NCI-H2196 treated with DMSO at 0.1 percent for 48 hours (cell line): ENCODE measurements around the gene LIG1.

Experiments
- DNase-seq: peaks from one replicate; lab custom pipeline; 2025; ENCODE audit not compliant: unreplicated experiment; lab: John Stamatoyannopoulos, UW

LIG1 gene

GRCh38 chr19:48169939-48170803 is at the start of gene LIG1, which contains the start of gene ZSWIM9:
TSS of gene LIG1 (minus strand) at chr19:48170344. CDS start at chr19:48165566, 4,778 bp downstream.
TSS of gene ZSWIM9 (plus strand) at chr19:48170680. CDS start at chr19:48171803, 1,123 bp downstream.
- DNase-seq: peak; percentile 95

GRCh38 chr19:48218997-48219396 is 48.9 kb upstream of the LIG1 start:
- DNase-seq: no peak

DNA sequence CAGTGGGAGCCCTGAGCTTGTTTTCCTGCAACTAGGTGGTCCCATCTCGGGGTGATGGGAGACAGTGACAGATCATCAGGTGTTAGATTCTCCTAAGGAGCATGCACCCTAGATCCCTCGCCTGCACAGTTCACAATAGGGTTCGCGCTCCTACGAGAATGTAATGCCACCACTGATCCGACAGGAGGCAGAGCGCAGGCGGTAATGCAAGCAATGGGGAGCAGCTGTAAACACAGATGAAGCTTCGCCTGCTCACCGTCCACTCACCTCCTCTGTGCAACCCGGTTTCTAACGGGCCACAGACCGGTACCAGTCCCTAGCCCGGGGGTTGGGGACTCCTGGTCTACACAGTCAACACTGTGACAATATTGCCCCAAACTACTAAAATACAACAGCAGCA is 46.8 kb upstream of the LIG1 start:
- DNase-seq: no peak

DNA sequence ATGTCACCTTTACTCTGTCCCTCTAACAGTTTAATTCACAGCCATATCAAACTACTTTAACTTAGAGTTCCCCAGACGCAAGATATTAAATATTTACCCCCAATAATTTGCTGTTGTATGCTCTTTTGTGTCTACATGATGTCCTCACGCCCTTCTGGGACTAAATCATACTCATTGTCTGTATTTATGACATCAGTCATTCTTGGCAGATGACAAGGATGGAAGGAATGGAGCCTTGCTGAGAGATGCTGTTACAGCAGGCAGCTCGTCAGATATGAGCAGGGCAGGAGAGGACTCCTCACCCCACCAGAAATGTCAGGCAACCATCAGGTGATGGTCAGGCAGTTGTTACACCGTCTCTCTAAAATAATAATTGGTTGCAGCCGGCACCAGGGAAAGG is 43.8 kb upstream of the LIG1 start:
- no peak for DNase-seq

DNA sequence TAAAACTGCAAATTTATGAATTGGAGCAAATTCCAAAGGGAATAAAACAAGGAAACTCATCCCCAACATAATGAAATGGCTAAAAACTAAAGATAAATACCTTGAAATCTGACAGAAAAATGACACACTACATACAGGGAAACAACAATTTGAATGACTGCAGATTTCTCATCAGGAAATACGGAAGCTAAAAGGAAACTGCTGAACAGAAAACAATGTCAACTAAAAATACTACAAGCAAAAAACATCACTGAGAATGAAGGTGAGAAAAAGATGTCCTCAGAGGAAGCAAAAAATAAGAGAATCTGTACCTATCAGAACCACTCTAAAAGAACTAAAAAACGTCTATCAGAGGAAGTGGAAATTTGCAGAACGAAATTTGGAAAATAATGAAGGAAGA is 39.9 kb upstream of the LIG1 start:
- DNase-seq: no peak

DNA sequence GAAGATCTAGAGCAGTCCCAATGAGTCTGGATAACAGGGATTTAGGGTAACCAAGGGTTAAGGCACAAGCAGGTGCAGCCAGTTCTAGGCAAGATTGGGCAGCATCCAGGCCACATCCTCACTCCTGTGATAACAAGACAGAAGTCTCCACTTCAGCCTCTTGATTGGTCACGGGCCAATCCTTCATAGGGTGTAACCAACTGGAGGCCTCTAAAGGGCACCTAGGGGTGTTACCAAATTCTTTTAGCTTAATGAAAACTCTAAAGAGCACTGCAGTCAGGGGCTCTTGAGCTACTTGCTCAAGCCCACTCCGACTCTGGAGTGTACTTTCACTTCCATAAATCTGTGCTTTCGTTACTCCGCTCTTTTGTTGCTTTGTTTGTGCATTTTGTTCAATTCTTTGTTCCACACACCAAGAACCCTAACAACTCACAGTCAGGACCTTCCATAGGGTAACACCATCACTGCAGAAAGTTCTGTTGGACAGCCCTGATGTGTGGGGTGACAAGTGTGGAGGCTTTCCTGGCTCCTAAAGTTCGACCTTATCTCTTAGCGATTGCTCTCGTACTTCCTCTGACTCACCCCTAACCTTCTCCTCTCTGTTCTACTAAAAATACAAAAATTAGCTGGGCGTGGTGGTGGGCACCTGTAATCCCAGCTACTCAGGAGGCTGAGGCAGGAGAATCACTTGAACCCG is 36.4 kb upstream of the LIG1 start:
- peak; percentile 12 for DNase-seq

DNA sequence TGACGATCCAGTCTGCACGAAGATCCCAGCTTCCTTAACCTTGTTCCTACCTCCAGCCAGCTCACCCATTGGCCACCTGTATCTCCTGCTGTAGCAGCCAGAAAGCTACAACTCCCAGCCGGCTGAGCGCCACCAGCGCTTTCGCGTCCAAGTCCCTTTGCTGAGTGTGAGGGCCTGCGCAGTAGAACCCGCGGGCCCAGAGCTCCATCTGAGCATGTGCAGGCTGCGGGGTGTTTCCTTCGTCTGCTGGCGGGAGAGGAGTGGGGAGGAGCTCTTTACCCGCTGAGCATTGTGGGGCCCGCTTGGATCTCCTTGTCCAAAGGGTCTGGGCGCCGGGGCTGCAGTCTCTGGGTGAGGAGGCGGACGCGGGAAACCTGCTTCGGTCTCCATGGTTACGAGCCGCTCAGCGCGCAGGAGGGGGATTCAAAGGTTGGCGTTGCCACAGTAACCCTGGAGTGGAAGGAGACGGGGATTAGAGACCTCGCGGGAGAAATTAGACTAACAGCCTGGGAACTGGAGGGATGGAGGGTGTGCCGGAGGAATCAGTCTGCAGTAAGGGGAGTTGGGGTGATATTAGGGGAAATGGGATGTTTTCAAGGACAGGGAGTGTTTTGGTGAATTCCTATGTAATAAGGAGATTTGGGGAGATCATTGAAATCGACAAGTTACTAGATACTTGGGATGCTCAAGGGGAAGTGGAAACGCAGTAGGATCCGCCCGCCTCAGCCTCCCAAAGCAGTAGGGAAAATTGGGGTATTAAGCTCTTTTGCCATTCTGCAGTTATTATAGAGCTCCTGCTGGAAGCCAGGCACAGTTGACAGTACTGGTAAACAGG is 33.9 kb upstream of the LIG1 start:
- peak; percentile 99 for DNase-seq

DNA sequence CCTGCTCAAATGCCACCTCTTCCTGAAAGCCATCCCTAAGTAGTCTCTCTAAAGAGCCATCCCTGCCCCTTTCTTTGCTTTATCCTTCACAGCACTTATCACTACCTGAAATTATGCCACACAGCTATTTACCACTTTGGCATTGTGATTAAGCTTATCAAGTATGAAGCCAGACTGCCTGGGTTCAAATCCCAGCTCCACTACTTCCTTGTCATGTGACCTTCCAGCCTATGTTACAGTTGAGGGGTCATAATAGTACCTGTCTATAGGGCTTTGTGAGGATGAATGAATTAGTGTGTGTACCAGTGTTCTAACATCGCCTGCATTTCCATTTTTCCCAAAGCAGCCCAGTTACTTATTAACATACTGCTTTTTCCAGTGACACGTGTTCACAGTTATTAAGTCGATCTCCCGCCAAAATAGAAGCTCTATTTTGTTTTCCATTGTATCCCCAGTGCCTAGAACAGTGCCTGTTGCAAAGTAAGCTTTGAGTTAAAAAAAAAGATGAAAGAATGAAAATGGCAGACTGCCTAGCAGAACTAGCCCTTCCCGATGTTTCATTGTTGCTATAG is 33.2 kb upstream of the LIG1 start:
- DNase-seq: no peak

DNA sequence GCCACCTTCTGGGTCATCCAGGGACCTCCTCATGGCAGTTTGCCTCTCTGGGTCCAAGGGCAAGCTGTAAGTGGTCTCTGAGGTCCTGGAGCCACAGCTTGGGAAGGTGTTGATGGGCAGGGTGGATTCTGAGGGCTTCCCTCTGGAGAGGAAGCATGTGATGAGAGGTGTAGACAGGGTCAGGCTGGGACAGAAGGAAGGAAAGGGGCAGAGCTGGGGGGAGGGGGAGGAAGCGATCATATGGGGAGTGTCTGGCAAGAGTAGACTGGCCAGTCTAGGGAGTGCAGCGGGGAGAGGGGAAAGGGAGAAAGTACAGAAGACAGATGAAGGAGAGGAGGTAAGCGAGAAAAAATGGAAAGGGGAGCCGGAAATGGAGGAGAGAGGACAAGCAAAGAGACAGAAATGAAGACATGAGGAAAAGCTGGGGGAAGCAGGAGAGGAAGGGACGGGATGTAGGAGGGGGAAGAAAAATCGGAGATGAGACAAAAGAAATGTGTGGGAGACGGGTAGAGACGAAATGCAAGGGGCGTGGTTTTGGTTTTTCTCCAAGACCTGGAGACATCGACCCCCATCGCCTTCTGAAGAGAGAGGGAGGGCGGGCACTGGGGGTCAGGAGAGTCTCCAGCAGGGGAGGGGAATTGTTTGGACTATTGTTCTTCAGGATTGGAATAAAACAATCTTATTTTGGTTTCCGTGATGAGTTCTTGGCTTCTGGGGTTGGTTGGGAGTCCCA is 27.0 kb upstream of the LIG1 start:
- no peak for DNase-seq

GRCh38 chr19:48196321-48196763 is 26.2 kb upstream of the LIG1 start:
- no peak for DNase-seq

DNA sequence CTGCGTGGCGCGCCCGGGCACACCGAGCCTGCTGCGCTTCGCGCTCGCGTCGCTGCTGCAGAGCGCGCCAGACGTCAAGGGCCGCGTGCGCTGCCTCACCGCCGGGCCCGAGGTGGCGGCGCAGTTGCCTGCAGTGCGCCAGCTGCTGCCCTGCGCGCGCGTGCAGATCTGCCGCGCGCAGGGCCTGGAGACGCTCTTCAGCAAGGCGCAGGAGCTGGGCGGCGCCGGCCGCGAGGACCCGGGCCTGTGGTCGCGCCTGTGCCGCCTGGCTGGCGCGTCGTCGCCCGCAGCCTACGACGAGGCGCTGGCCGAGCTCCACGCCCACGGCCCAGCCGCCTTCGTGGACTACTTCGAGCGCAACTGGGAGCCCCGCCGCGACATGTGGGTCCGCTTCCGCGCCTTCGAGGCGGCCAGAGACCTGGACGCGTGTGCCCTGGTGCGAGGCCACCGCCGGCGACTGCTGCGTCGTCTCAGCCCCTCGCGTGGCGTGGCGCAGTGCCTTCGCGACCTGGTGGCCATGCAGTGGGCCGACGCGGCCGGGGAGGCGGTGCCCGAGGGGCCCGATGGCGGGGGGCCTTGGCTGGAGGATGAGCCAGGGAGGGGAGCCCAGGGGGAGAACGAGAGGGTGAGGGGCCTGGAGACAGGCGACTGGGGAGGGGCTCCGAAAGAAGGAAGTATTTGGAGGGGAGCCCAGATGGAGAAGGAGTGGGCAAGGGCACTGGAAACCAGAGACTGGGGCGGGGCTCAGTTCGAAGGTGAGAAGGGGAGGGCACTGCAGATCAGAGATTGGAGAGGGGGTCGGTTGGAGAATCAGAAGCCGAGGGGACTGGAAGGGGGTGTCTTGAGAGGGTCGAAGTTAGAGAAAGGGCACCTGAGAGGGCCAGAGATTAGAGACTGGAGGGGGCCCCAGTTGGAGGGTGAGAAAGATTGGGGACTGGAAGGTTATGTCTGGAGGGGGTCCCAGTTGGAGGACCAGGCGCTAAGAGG is 25.0 kb upstream of the LIG1 start:
- no peak for DNase-seq

- DNase-seq: no peak
Observed at GRCh38 chr19:48194041-48194843, 24.1 kb upstream of the LIG1 start.

DNA sequence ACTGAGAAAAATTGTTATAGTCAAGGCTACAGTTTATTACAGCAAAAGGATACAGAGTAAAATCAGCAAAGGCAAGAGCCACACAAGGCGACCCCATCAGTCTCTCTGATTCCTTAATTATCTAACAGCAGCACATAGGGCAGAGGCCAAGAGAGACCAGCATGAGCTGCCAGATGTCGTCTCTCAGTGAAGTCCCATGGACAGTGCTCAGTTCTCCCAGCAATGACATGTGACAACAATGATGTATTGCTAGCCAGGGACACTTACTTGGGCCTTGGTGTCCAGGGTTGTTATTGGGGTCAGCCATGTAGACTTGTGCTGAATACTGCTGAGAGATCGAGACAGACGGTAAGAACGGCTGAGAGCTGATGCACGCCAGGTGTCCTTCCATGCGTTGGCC is 22.6 kb upstream of the LIG1 start:
- DNase-seq: no peak

- DNase-seq: no peak
Observed at GRCh38 chr19:48190885-48191284, 20.7 kb upstream of the LIG1 start.

GRCh38 chr19:48190288-48190884 is 20.2 kb upstream of the LIG1 start:
- DNase-seq: peak; percentile 98

GRCh38 chr19:48186541-48186991 is 16.4 kb upstream of the LIG1 start:
- no peak for DNase-seq

- DNase-seq: no peak
Observed at GRCh38 chr19:48186015-48186414, 15.9 kb upstream of the LIG1 start.

GRCh38 chr19:48183356-48183755 is 13.2 kb upstream of the LIG1 start:
- DNase-seq: no peak
